GM18870 (cell line): Measurements from ENCODE around the gene ASXL3.

Source experiments
- ATAC-seq: cut with Tn5 transposase; IDR thresholded peaks from one replicate; pipeline ENCODE4 v1.9.1; 2021; ENCODE audit warnings: moderate library complexity; ENCODE audit not compliant: unreplicated experiment

The ASXL3 gene

GRCh38 chr18:33581856-33582255, 3.8 kb downstream of the ASXL3 start:
- no peak for ATAC-seq

GRCh38 chr18:33583901-33584300, 5.9 kb downstream of the ASXL3 start:
- no peak for ATAC-seq

DNA sequence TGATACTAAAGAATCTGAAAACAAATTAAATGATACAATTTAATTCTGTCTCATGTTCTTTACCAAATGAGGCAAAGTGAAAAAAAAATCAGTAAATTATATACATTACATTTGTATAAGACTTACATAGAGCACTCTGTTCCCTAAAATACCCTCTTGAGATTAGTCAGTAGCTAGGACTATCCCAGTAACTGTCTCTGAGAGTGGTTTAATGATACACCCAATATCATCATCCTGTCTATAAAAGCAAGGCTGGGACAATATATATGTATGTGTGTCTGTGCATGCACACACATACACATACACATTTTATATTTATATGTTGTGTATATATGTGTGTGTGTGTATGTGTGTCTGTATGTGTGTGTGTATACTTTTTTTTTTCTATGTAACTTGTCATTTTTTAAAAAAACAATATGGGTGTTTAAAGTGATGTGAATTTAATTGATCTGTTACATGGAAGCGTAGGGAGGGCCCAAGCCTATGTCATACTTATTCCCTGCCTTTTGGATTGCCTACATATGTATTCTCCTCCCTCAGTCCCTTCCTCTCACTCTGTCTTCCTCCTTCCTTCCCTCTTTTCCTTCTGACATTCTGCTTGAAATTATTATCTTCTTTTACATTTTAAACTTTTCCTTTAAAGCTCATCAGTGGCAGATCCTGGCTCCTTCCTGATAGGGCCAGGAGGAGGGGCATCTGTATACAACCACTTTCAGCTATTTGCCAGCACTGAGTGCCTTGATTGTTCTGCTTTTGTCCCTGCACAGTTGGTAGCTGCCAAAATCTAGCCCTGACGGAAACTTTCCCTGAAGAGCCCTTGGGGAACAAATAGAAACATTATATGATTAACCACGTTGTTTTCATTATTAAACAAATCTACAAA, 6.8 kb downstream of the ASXL3 start:
- ATAC-seq, result no peak

- no peak for ATAC-seq
These were observed 7.4 kb downstream of the ASXL3 start for GRCh38 chr18:33585431-33585775.

DNA sequence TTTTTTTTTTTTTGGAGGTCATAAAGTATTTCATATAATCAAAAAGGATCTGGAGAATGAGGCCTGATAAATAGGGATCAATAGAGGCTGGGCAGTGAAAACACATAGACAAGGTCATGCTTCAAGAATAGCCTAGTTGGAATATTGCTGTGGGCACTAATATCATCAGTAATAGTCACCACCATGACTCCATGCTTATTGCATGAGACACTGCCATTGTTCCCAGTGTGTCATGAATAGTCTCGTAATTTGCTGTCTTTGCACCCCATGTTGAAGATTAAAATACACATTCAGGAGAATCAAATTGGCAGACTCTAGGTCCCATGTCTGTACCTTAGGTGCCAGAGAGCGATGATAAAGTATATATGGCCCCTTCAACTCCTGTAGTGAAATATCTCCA, 10.3 kb downstream of the ASXL3 start:
- no peak for ATAC-seq

- ATAC-seq, result no peak
These were observed 15.2 kb downstream of the ASXL3 start for GRCh38 chr18:33593261-33593660.

DNA sequence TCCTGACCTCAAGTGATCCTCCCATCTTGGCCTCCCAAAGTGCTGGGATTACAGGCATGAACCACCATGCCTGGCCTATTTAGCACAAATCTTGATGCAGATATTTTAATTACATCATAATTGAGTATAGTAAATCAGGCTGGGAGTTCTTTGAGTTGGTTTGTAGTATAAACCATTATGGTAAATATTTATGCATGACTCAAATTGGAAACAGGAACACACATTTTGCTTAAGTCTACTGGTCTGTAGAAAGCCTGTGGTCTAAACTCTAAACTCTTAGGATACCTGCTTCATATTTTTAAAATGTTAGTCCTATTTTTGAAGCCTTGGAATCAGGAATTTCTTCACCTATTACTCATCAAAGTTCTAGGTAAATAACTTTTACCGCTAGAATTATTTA, 16.8 kb downstream of the ASXL3 start:
- no peak for ATAC-seq

- no peak for ATAC-seq
These were observed 18.3 kb downstream of the ASXL3 start for GRCh38 chr18:33596178-33596854.

- ATAC-seq, result no peak
These were observed 22.8 kb downstream of the ASXL3 start for GRCh38 chr18:33600846-33601245.

GRCh38 chr18:33603454-33603853, 25.4 kb downstream of the ASXL3 start:
- ATAC-seq, result no peak

GRCh38 chr18:33605250-33605649, 27.2 kb downstream of the ASXL3 start:
- no peak for ATAC-seq

DNA sequence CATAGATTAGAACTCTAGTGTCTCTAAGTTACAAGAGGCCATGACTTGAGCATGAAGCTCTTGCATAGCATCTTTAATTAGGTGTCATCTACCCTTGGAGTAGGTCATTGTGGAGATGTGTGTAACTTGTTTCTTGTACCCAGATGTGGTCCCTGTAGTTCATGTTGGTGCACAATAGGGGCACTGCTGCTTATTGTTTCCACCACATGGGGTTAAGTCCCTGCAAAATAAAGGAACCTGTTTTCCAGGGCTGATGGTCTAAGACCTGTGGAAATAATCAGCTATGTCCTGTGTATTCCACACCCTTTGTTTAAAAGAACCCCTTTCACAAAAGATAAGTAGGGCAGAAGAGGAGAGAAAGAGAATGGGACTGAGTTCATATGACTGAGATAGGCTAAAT, 28.6 kb downstream of the ASXL3 start:
- ATAC-seq, result no peak

GRCh38 chr18:33611525-33612135, 33.6 kb downstream of the ASXL3 start:
- no peak for ATAC-seq

DNA sequence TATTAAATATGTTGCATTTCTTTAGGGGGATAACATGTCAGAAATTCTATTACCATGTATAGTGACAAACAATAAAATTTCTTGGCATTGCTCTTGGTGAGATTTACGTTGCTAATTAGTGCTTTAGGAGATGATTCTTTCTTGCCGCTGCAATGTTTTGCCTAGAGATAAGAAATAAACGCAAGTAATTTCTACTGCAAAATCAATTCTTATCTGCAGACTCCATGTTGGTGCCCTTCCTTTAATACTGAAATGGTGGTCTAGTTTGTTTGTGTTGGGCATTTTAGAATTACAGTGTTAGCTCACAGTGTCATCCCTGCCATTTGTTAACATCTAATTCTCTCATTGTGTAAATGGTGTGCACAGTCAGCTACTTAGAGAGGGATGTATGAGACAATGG, 34.6 kb downstream of the ASXL3 start:
- no peak for ATAC-seq

GRCh38 chr18:33616556-33616955, 38.5 kb downstream of the ASXL3 start:
- no peak for ATAC-seq

GRCh38 chr18:33627114-33627513, 49.1 kb downstream of the ASXL3 start:
- ATAC-seq, result no peak

DNA sequence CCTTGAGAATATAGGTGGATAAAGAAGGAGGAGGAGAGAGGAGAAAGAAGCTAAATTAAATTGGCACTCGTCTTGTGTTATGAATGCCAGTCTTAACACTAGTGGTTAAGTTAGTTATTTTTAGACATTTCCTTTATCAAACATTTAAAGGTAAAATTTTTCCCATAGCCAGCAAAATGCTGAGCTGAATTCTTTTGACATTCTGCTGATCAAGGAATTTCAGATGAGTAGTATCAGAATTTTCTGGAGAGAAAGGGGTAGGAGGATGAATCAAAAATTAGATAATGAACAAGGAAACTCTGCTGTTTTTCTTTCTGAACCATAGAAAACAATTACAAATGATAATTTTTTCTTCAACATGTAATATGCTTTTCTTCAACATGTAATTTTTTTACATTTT, 52.5 kb downstream of the ASXL3 start:
- no peak for ATAC-seq

DNA sequence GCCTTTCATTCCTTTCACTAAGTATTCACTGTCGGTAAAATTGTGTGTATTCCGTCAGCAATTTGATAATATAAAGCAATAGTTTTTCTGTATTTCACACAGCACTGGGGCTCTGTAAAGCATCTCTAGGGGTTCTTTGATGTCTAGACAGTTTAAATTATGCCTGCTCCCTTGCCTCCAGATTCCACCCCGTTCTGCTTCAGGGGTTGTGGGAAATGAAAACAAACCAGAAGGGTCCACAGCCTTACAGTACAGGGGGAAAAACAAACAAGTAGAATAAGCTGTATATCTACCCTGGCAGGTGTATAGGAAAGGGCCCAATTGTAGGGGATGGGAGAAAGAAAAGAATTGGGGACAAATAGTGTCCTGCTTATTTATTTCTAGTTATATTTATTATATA, 63.1 kb downstream of the ASXL3 start:
- no peak for ATAC-seq

- ATAC-seq, result no peak
These were observed 66.5 kb downstream of the ASXL3 start for GRCh38 chr18:33644494-33644893.

GRCh38 chr18:33647365-33647764, 69.3 kb downstream of the ASXL3 start:
- no peak for ATAC-seq

GRCh38 chr18:33652635-33653034, 74.6 kb downstream of the ASXL3 start:
- ATAC-seq, result no peak

GRCh38 chr18:33653231-33653630, 75.2 kb downstream of the ASXL3 start:
- ATAC-seq, result no peak
